Smooth muscle cell (in vitro differentiated cells): ENCODE data around the gene P2RX4. TPM values are rescaled to one million over a fixed set of nuclear protein-coding genes. Genes with fewer than 3 reads are reported as not detected.
"Not testable (repeated sequence)": the region's sequence is repeated elsewhere in the genome, so short reads cannot be mapped to it uniquely, and the experiment has no call there.

Experiments used
- DNase-seq: peaks from one replicate; lab custom pipeline; 2025; ENCODE audit not compliant: unreplicated experiment; lab: John Stamatoyannopoulos, UW
- H2AFZ ChIP-seq: fragments of 200-600 bp; sonication (generic); 2 replicates; pipeline ENCODE4 v1.6.0; 2016; ENCODE audit warnings: antibody characterized with exemption, low read depth, mild to moderate bottlenecking
- H3F3A ChIP-seq: fragments of 200-600 bp; sonication (generic); 2 replicates; pipeline ENCODE4 v1.6.0; 2017; ENCODE audit warnings: antibody characterized with exemption, low read depth
- H3K27ac ChIP-seq: fragments of 200-600 bp; sonication (generic); 2 replicates; pipeline ENCODE4 v1.5.1; 2016; ENCODE audit warnings: low read depth, mild to moderate bottlenecking
- H3K27me3 ChIP-seq: fragments of 200-600 bp; sonication (generic); 2 replicates; pipeline ENCODE4 v1.6.1; 2016; ENCODE audit warnings: low read depth, mild to moderate bottlenecking
- H3K36me3 ChIP-seq: fragments of 200-600 bp; sonication (generic); 2 replicates; pipeline ENCODE4 v1.5.1; 2016; ENCODE audit warnings: low read depth
- H3K4me1 ChIP-seq: fragments of 200-600 bp; sonication (generic); 2 replicates; pipeline ENCODE4 v1.5.1; 2016; ENCODE audit warnings: low read depth
- H3K4me2 ChIP-seq: fragments of 200-600 bp; sonication (generic); 2 replicates; pipeline ENCODE4 v1.6.0; 2016; ENCODE audit warnings: mild to moderate bottlenecking
- H3K4me3 ChIP-seq: fragments of 200-600 bp; sonication (generic); 2 replicates; pipeline ENCODE4 v1.5.1; 2016; ENCODE audit warnings: mild to moderate bottlenecking
- H3K79me2 ChIP-seq: fragments of 200-600 bp; sonication (generic); 2 replicates; pipeline ENCODE4 v1.6.0; 2016; ENCODE audit warnings: low read depth, mild to moderate bottlenecking
- H3K9ac ChIP-seq: fragments of 200-600 bp; sonication (generic); 2 replicates; pipeline ENCODE4 v1.6.0; 2016; ENCODE audit warnings: low read depth
- H3K9me3 ChIP-seq: fragments of 200-600 bp; sonication (generic); replicated peaks from 2 replicates; pipeline ENCODE4 v1.5.1; 2016; ENCODE audit warnings: low read depth
- H4K20me1 ChIP-seq: fragments of 200-600 bp; sonication (generic); 2 replicates; pipeline ENCODE4 v1.6.0; 2016; ENCODE audit warnings: low read depth
- WGBS: methylation state at CpG from one replicate; pipeline ENCODE4 v1.1.7; 2016; ENCODE audit warnings: low lambda C conversion rate; 5-methylcytosine and 5-hydroxymethylcytosine counted together
- polyA plus RNA-seq: library from polyadenylated mRNA; unstranded; fragments of >200 nt; fragmentation: Nextera tagmentation; extraction: Ambion mirVana; gene quantifications from 2 replicates; pipeline ENCODE4 v1.2.1, GENCODE V29; 2016
- total RNA-seq: library from RNA; depleted of rRNA; stranded (reverse); fragments of >200 nt; gene quantifications from 2 replicates; pipeline ENCODE4 v1.2.3, GENCODE V29; 2014
- TF ChIP-seq, protein P1 (sequence below): fragments of 200-600 bp; sonication (generic); IDR thresholded peaks from 2 replicates; pipeline ENCODE4 v1.5.1; 2017; ENCODE audit warnings: borderline replicate concordance, mild to moderate bottlenecking, antibody characterized with exemption; ENCODE audit not compliant: insufficient read depth, poor library complexity, severe bottlenecking

The P2RX4 gene
- total and polyA plus RNA-seq, 2 experiments from 2014 or later, result 20.6 to 32.2 TPM

DNA sequence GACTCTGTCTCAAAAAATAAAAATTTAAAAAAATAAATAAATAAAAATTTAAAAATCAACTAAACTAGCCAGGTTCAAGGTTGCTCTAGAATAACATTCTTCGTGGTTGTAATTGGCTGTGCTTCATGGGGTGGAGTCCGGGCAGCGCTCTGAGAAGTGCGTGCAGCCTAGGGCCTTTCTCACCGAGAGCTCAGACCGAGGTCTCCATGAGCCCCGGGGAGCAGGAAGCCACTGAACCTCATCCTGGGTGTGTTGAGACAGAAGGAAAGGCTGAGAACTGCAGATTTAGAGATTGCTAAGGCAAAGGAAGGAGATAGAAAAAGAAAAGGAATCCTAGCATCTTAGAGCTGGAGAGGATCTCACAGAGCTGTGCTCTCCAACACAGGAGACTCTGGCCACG, 14.7 kb downstream of the P2RX4 start:
- DNase-seq, result no peak
- TF ChIP-seq, protein P1, sequence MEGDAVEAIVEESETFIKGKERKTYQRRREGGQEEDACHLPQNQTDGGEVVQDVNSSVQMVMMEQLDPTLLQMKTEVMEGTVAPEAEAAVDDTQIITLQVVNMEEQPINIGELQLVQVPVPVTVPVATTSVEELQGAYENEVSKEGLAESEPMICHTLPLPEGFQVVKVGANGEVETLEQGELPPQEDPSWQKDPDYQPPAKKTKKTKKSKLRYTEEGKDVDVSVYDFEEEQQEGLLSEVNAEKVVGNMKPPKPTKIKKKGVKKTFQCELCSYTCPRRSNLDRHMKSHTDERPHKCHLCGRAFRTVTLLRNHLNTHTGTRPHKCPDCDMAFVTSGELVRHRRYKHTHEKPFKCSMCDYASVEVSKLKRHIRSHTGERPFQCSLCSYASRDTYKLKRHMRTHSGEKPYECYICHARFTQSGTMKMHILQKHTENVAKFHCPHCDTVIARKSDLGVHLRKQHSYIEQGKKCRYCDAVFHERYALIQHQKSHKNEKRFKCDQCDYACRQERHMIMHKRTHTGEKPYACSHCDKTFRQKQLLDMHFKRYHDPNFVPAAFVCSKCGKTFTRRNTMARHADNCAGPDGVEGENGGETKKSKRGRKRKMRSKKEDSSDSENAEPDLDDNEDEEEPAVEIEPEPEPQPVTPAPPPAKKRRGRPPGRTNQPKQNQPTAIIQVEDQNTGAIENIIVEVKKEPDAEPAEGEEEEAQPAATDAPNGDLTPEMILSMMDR, result no peak
- 93% methylated on average over 8 of the region's 8 CpGs for WGBS
- Histone ChIP-seq H3K27me3 (no peaks in the 10 kb centered on the region), H3K4me2 (no peak overlapping the region), H3K27ac (no peak overlapping the region), H2AFZ (no peak overlapping the region), H3K4me1 (no peaks in the 10 kb centered on the region), H3F3A (no peaks in the 10 kb centered on the region), H3K36me3 (no peaks in the 10 kb centered on the region), H3K9me3 (no peaks in the 10 kb centered on the region), H3K4me3 (no peak overlapping the region), H3K9ac (no peak overlapping the region), H3K79me2 (no peaks in the 10 kb centered on the region), H4K20me1 (no peaks in the 10 kb centered on the region)

DNA sequence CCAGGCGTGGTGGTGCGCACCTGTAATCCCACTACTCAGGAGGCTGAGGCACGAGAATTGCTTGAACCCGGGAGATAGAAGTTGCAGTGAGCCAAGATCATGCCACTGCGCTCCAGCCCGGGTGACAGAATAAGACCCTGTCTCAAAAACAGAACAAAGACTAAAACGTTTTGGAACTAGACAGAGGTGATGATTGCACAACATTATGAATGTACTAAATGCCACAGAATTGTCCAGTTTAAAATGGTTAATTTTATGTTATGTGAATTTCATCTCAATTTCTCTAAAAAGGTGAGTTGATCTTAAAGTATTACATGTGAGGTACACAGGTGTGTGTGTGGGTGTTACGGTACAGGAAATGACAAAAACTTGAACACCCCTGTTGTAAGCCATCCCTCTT, 16.5 kb downstream of the P2RX4 start:
- Histone ChIP-seq H3K9me3 (no peaks in the 10 kb centered on the region), H3K79me2 (no peaks in the 10 kb centered on the region), H4K20me1 (no peaks in the 10 kb centered on the region), H3K4me1 (no peaks in the 10 kb centered on the region), H3K27ac (no peak overlapping the region), H3K27me3 (no peaks in the 10 kb centered on the region), H3K4me2 (no peak overlapping the region), H3K4me3 (no peak overlapping the region), H2AFZ (no peak overlapping the region), H3K36me3 (no peaks in the 10 kb centered on the region), H3K9ac (no peak overlapping the region), H3F3A (no peaks in the 10 kb centered on the region)
- 95% methylated on average over 8 of the region's 8 CpGs for WGBS
- DNase-seq, result no peak
- TF ChIP-seq, protein P1, result no peak

DNA sequence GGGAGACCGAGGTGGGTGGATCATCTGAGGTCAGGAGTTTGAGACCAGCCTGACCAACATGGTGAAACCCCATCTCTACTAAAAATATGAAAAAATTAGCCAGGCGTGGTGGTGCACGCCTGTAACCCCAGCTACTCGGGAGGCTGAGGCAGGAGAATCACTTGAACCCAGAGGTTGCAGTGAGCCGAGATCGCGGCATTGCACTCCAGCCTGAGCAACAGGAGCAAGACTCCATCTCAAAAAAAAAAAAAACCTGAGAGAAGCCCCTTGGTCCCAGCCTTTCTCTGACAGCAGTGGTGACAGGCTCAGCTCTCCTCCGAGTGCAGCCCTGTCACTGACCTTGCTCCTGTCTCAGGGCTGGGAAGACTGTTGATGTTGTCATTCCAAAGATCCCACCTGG, 16.9 kb downstream of the P2RX4 start:
- H3F3A ChIP-seq, DNase-seq, H3K4me3 ChIP-seq, H4K20me1 ChIP-seq, H3K9me3 ChIP-seq, H3K4me2 ChIP-seq, H3K9ac ChIP-seq, H2AFZ ChIP-seq, H3K27me3 ChIP-seq, H3K79me2 ChIP-seq, H3K27ac ChIP-seq, H3K36me3 ChIP-seq, H3K4me1 ChIP-seq: not testable (repeated sequence)
- WGBS, result 96% methylated on average over 8 of the region's 8 CpGs

DNA sequence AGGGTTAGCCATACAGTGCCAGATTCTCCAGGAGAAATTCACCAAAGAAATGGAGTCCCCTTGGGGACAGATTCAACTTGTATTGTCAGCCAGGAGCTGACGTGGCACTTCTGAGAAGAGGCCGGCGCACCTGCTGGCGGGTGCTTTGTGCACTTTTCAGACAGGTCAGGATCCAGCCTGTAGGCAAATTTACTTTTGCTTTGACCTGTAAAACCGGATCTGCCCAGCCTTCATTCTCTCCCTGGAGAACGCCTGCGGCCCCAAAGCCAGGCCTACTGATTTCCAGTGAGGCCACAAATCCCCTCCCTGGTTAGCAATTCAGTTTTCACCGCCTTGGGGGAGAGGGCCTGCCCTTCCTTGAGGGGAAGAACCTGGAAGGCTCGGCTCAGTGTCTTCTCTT, 17.4 kb downstream of the P2RX4 start:
- H3K27ac ChIP-seq, result no peak overlapping the region
- no peaks in the 10 kb centered on the region for H4K20me1 ChIP-seq
- TF ChIP-seq, protein P1, result no peak
- H3K36me3 ChIP-seq, result no peaks in the 10 kb centered on the region
- H3K79me2 ChIP-seq, result no peaks in the 10 kb centered on the region
- 67% methylated on average over 9 of the region's 9 CpGs for WGBS
- no peaks in the 10 kb centered on the region for H3K27me3 ChIP-seq
- DNase-seq, result no peak
- no peaks in the 10 kb centered on the region for H3F3A ChIP-seq
- H3K4me2 ChIP-seq, result no peak overlapping the region
- no peak overlapping the region for H3K4me3 ChIP-seq
- H3K9me3 ChIP-seq, result no peaks in the 10 kb centered on the region
- no peaks in the 10 kb centered on the region for H3K4me1 ChIP-seq
- H2AFZ ChIP-seq, result no peak overlapping the region
- H3K9ac ChIP-seq, result no peak overlapping the region
